Fibroblast of mammary gland (primary cell): ENCODE results near the gene LCN10.

Experiments used
- DNase-seq: peaks from one replicate; pipeline ENCODE4 v3.0.0-alpha.2; 2010; ENCODE audit warnings: low read depth
- H3K4me3 ChIP-seq: 2 replicates; pipeline ENCODE4 v1.5.1; 2011; ENCODE audit warnings: low read depth, mild to moderate bottlenecking, low read length, moderate library complexity; ENCODE audit not compliant: control insufficient read depth
- TF ChIP-seq, protein P1 (sequence below): conservative IDR thresholded peaks from 2 replicates; pipeline ENCODE4 v1.5.1; 2011; ENCODE audit warnings: low read depth, low read length, inconsistent platforms; ENCODE audit not compliant: control insufficient read depth, insufficient read depth

LCN10 gene

DNA sequence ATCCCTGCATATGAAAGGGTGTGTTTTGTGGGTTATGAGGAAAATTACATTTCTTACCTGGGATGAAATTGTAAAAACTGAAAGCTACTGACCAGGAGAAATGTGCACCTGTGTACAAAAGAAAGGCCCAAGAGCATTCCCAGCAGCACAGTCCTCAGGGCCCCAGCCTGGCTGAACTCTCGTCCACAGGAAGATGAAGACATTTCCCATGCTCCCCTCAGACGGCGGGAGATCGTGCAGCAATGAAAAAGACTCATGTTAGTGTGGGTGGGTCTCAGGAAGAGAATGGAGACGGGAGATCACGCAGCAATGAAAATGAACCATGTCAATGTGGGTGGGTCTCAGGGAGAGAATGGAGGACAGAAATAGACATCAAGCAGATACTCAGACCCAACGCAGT is 34.2 kb upstream of the LCN10 start:
- TF ChIP-seq, protein P1, sequence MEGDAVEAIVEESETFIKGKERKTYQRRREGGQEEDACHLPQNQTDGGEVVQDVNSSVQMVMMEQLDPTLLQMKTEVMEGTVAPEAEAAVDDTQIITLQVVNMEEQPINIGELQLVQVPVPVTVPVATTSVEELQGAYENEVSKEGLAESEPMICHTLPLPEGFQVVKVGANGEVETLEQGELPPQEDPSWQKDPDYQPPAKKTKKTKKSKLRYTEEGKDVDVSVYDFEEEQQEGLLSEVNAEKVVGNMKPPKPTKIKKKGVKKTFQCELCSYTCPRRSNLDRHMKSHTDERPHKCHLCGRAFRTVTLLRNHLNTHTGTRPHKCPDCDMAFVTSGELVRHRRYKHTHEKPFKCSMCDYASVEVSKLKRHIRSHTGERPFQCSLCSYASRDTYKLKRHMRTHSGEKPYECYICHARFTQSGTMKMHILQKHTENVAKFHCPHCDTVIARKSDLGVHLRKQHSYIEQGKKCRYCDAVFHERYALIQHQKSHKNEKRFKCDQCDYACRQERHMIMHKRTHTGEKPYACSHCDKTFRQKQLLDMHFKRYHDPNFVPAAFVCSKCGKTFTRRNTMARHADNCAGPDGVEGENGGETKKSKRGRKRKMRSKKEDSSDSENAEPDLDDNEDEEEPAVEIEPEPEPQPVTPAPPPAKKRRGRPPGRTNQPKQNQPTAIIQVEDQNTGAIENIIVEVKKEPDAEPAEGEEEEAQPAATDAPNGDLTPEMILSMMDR = no peak
- no peak for DNase-seq

DNA sequence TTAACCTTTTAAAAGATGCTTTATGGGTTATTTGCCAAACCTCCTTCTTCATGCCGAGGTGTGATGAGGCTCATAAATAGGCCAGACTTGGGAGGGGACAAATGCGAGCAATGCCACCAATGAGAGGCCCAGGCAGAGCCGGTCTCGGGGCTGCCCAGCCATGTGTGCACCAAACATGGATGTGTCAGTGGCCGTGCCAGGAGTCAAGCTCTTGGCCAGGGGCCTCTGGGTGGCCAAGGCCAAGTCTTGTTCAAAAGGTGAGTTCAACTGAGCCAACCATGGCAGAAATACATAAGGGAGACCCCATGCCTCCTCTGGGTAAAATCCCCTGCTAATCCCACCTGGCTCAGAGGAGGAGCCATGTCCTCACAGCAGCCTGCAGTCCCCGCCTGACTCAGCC is 32.5 kb upstream of the LCN10 start:
- TF ChIP-seq, protein P1 = no peak
- H3K4me3 ChIP-seq = no peak overlapping the region
- no peak for DNase-seq

More for the DNA sequence above, 34.2 kb upstream of the LCN10 start:
- no peak overlapping the region for H3K4me3 ChIP-seq

DNA sequence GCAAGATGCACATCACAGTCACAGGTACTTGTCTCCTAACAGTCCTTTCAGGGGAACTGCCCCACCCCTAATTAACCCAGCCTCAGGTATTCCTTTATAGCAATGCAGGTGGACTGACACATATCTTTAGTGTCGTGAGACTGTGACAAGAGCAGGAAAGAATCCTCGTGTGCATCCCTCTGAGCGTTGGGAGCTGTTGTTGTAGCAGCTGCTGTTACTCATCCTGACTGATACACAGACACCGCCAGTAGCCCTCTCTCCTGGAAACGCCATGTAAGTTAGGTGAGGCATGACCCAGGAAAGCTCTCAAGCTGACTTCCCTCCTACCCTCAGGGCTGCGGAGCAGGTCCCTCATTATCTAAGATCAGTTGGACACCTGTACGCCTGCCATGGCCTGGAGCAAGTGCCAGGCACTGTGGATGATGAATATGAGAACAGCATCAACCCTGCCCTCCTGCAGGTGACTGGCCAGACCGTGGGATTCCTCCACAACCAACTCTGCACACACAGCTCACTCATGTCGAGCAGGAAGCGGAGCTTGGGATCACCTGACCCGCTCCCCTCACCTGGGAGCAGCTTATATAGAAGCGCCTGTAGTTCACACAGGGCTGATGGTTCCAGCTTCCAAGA is 31.8 kb upstream of the LCN10 start:
- DNase-seq = no peak
- H3K4me3 ChIP-seq = no peak overlapping the region
- TF ChIP-seq, protein P1 = no peak

DNA sequence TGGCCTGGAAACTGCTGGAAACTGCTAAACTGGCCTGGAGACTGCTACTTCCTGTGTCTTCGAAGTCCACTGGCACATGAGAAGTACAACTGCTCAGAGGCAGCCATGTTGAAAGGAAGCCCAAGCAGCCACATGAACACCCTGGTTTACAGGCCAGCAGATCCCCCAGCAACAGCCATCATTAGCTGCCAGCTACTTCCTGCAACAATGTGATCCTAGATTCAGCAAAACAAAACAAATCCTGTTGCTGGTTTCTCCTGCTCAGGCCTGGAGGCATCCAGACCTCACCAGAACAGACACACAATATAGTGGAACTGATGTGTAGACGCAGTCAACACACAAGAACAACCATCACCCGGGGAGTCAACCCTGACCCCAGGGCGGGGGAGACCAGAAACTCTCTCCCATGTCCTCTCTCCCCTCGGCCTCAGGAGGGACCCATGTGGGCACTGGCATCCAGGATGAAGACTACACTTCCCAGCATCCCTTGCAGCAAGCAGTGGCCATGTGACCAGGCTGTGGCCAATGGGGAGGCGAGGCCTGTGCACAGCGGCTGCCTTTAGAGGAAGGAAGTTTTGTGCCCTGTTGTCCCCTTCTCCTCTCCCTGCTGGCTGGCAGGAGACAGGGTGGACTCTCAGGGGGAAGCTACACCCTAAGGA is 30.8 kb upstream of the LCN10 start:
- no peak for DNase-seq
- no peak overlapping the region for H3K4me3 ChIP-seq
- TF ChIP-seq, protein P1 = no peak

DNA sequence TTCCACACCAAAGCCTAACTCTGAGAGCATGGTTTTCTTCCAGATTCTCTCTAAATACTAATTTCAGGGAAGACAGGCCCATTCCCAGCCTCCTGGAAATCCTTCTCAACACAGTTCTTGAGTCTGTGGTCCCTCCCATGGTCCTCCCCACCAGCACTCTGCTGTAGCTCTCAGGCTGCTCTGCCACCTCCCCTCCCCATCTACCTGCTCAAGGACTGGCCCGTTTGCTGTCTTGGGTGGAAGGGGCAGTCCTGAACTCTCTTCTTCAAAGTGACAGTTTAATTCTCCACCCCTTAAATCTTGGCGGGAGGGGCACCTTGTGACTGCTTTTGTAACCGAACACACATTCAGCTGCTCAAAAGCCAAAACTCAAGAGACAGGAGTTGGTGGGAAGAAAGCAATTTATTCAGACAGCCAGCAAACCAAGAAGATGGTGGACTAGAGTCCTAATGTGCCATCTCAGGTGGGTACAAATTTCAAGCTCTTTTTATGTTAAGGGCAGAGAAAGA is 29.2 kb upstream of the LCN10 start:
- H3K4me3 ChIP-seq = no peak overlapping the region
- no peak for DNase-seq
- TF ChIP-seq, protein P1 = no peak

DNA sequence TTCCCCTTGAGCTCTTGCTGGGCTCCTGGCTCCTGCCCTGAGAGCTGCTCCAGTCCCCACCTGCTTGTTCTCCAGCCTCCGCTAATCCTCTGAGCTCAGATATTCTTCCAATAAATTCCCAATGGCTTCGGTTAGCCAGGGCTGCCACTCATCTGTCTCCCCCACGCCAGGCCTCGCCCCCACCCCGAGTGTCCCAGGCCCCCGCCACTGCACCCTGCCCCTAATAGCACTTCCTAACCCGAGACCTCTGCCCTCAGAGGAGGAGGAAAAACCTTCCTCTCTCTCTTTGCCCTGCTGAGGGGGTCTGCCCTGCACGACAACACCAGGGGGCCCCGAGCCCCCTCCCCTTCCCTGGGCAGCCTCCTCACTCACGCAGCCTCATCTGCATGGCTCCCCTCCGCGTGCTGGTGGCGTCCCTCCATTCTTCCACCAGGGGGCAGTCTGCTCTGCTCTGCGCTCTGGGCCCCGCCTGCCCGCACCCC is 27.0 kb upstream of the LCN10 start:
- TF ChIP-seq, protein P1 = peak; percentile 39
- DNase-seq = no peak
- H3K4me3 ChIP-seq = no peak overlapping the region
